ENCODE results near the gene EHBP1L1. TPM values are rescaled to one million over a fixed set of nuclear protein-coding genes. Genes with fewer than 3 reads are reported as not detected.

Gene EHBP1L1
- total and polyA plus RNA-seq, 8 donors, result 28.5 to 133 (median 36.0) TPM

- Histone ChIP-seq H3K27ac (no peak overlapping the region), H3K9me3 (no peaks in the 10 kb centered on the region), H3K4me1 (peaks cover 11 to 50% of the 10 kb centered on the region in 2 donors), H3K36me3 (peaks cover 0 to 90% of the 10 kb centered on the region in 2 donors), H3K4me3 (no peak overlapping the region), H3K27me3 (no peaks in the 10 kb centered on the region)
- ATAC-seq (no peak), DNase-seq (no peak)
- intact Hi-C loops (cut with DNase I), result no loop called here
- no peak for TF ChIP-seq CTCF (IDR thresholded peaks at IDR 0.05)
These were observed 6.1 kb downstream of the EHBP1L1 start for GRCh38 chr11:65581928-65582327.

DNA sequence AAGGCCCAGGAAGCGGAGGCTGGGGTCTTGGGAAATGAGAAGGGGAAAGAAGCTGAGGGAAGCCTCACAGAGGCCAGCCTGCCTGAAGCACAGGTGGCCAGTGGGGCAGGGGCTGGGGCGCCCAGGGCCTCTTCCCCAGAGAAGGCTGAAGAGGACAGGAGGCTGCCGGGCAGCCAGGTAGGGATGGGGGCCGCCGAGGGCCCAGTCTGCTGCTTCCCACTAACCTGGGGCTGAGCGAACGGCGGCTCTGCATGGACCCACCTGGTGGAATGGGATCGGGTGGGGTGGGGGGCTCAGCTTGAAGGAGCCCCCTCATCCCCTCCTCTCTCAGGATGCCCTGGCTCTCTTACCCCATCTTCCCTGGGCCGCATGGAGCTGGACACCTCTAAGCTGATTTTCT, 7.7 kb downstream of the EHBP1L1 start:
- intact Hi-C loops (cut with DNase I), result no loop called here
- Histone ChIP-seq H3K27ac (peak overlapping the region in 1 of 2 donors; percentile 13), H3K4me1 (peaks cover 6 to 50% of the 10 kb centered on the region in 2 donors)

GRCh38 chr11:65584106-65584505, 8.3 kb downstream of the EHBP1L1 start:
- intact Hi-C loops (cut with DNase I), result no loop called here
- peak overlapping the region in 1 of 2 donors; percentile 13 for H3K27ac ChIP-seq
- ATAC-seq (no peak), DNase-seq (no peak)
- H3K36me3 ChIP-seq, result peaks cover 0 to 86% of the 10 kb centered on the region in 2 donors
- peaks cover 8 to 50% of the 10 kb centered on the region in 2 donors for H3K4me1 ChIP-seq
- H3K9me3 ChIP-seq, result no peaks in the 10 kb centered on the region
- TF ChIP-seq CTCF (IDR thresholded peaks at IDR 0.05), result no peak
- H3K4me3 ChIP-seq, result no peak overlapping the region
- H3K27me3 ChIP-seq, result no peaks in the 10 kb centered on the region

More for the DNA sequence above, 7.7 kb downstream of the EHBP1L1 start:
- Histone ChIP-seq H3K4me3 (no peak overlapping the region), H3K27me3 (no peaks in the 10 kb centered on the region), H3K36me3 (peaks cover 0 to 87% of the 10 kb centered on the region in 2 donors), H3K9me3 (no peaks in the 10 kb centered on the region)
- TF ChIP-seq CTCF (IDR thresholded peaks at IDR 0.05), result no peak
- DNase-seq (no peak), ATAC-seq (no peak)

DNA sequence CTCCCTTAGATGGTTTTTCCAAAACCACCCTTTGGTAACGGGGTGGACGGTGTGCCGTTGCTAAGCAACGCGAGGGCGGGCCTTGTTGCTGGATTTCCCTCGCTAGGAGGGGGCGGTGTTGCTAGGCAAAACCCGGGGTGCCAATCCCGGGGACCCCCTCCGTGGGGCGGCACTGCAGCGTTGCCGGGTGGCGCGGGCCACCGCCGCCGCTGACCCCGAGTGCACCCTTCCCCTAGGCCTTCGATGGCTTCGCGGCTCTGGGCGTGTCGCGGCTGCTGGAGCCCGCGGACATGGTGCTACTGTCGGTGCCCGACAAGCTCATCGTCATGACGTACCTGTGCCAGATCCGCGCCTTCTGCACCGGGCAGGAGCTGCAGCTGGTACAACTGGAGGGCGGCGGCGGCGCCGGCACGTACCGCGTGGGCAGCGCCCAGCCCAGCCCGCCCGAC, 8.9 kb downstream of the EHBP1L1 start:
- no peak overlapping the region for H3K4me3 ChIP-seq
- no peak for DNase-seq
- H3K9me3 ChIP-seq, result no peaks in the 10 kb centered on the region
- no peak for ATAC-seq
- no peak overlapping the region for H3K27ac ChIP-seq
- peaks cover 8 to 49% of the 10 kb centered on the region in 2 donors for H3K4me1 ChIP-seq
- H3K27me3 ChIP-seq, result no peaks in the 10 kb centered on the region
- TF ChIP-seq CTCF (IDR thresholded peaks at IDR 0.05), result no peak
- H3K36me3 ChIP-seq, result peaks cover 0 to 86% of the 10 kb centered on the region in 2 donors
- intact Hi-C loops (cut with DNase I), result no loop called here

- H3K27ac ChIP-seq, result peak overlapping the region in 1 of 2 donors; percentile 84
- intact Hi-C loops (cut with DNase I), result no loop called here
- ATAC-seq, result no peak
- no peak for DNase-seq
- no peak for TF ChIP-seq CTCF (IDR thresholded peaks at IDR 0.05)
- peaks cover 0 to 86% of the 10 kb centered on the region in 2 donors for H3K36me3 ChIP-seq
- H3K9me3 ChIP-seq, result no peaks in the 10 kb centered on the region
- no peak overlapping the region for H3K4me3 ChIP-seq
- H3K27me3 ChIP-seq, result no peaks in the 10 kb centered on the region
- peaks cover 8 to 50% of the 10 kb centered on the region in 2 donors for H3K4me1 ChIP-seq
These were observed 9.8 kb downstream of the EHBP1L1 start for GRCh38 chr11:65585396-65586246.
